Dermis blood vessel endothelial cell (primary cell): Measurements from ENCODE around the gene CSN3. TPM values are rescaled to one million over a fixed set of nuclear protein-coding genes. Genes with fewer than 3 reads are reported as not detected.

ENCODE experiments used
- DNase-seq: peaks from one replicate; pipeline ENCODE4 v3.0.0; 2010
- total RNA-seq: library from RNA; depleted of rRNA; stranded (reverse); fragments of >200 nt; gene quantifications from 2 replicates; pipeline ENCODE4 v1.2.3, GENCODE V29; 2014

The CSN3 gene
- total RNA-seq, 1 donor from 2014 or later = not detected

GRCh38 chr4:70298051-70298450, 55.7 kb downstream of the CSN3 start:
- DNase-seq = no peak

GRCh38 chr4:70299643-70300042, 57.2 kb downstream of the CSN3 start:
- DNase-seq = no peak

- no peak for DNase-seq
These were observed 57.8 kb downstream of the CSN3 start for GRCh38 chr4:70300215-70300614.

Other genes with a start within 250 kb of the CSN3 start
- gene STATH, start 246.6 kb upstream of the CSN3 start, total RNA-seq = not detected in 2 replicates
- gene HTN3, start 214.1 kb upstream of the CSN3 start, total RNA-seq = not detected in 2 replicates
- not detected in 2 replicates for gene HTN1, start 192.2 kb upstream of the CSN3 start, total RNA-seq
- gene PRR27, start 88.4 kb upstream of the CSN3 start, total RNA-seq = not detected in 2 replicates
- not detected in 2 replicates for gene ODAM, start 46.9 kb upstream of the CSN3 start, total RNA-seq
- gene FDCSP, start 16.5 kb upstream of the CSN3 start, total RNA-seq = not detected in 2 replicates
- gene CABS1, start 92.4 kb downstream of the CSN3 start, total RNA-seq = not detected in 2 replicates
- not detected in 2 replicates for gene SMR3A, start 118.2 kb downstream of the CSN3 start, total RNA-seq
- gene SMR3B, start 140.5 kb downstream of the CSN3 start, total RNA-seq = not detected in 2 replicates
- not detected in 2 replicates for gene OPRPN, start 155.3 kb downstream of the CSN3 start, total RNA-seq
- gene MUC7, start 229.6 kb downstream of the CSN3 start, total RNA-seq = not detected in 2 replicates